Mucosa of descending colon (tissue), 3 donors: ENCODE measurements around the gene KCND3. TPM values are rescaled to one million over a fixed set of nuclear protein-coding genes. Genes with fewer than 3 reads are reported as not detected.

Experiments
- ATAC-seq: fragments of 200-7000 bp; cut with Tn5 transposase; one replicate; pipeline ENCODE4 v1.9.1; 2020; ENCODE audit warnings: mild to moderate bottlenecking, moderate library complexity
- DNase-seq, 3 donors: peaks; one replicate each; pipeline ENCODE4 v3.0.0-alpha.2; 2020
- H3K36me3 ChIP-seq: fragments of 200-600 bp; one replicate; pipeline ENCODE4 v1.8.0; 2021; ENCODE audit warnings: low read depth, mild to moderate bottlenecking
- H3K4me1 ChIP-seq: fragments of 200-600 bp; one replicate; pipeline ENCODE4 v1.8.0; 2021; ENCODE audit warnings: low read depth, mild to moderate bottlenecking
- H3K4me3 ChIP-seq: fragments of 200-600 bp; one replicate; pipeline ENCODE4 v1.8.0; 2021; ENCODE audit warnings: mild to moderate bottlenecking
- H3K9me3 ChIP-seq: fragments of 200-600 bp; one replicate; pipeline ENCODE4 v1.8.0; 2021; ENCODE audit warnings: mild to moderate bottlenecking
- intact Hi-C, 2 donors: fragments of 100-400 bp; cut with DNase I in 1 of 2; cut with micrococcal nuclease in 1 of 2; formaldehyde crosslinking; loops; one replicate each; pipeline versions ENCODE4 v1.11.0 to v1.11.1; 2022; cut with DNase I, micrococcal nuclease
- total RNA-seq, 3 donors: library from RNA; stranded (reverse); fragmentation: NEBNext Ultra II Directional in 2 of 3; extraction: Animal tissue kit (Norgen Biotek cat#: 25700) in 2 of 3; gene quantifications; one replicate each; pipeline versions ENCODE4 v1.2.1 to v1.2.4, GENCODE V29; 2021 to 2023
- TF ChIP-seq, protein P1 (sequence below): fragments of 200-600 bp; IDR thresholded peaks from one replicate; pipeline ENCODE4 v1.8.0; 2022; ENCODE audit warnings: antibody characterized with exemption, mild to moderate bottlenecking
- donor health status: DM: no; HTN: no; CAD: no; lungs with moderate emphysema.
- donor health status: DM: no; HTN: no; CAD: no.
- donor health status: DM: no; HTN: yes; CAD: no.

KCND3 gene
- total RNA-seq, 3 donors from 2014 or later = 1.2 to 10.3 (median 5.5) TPM

DNA sequence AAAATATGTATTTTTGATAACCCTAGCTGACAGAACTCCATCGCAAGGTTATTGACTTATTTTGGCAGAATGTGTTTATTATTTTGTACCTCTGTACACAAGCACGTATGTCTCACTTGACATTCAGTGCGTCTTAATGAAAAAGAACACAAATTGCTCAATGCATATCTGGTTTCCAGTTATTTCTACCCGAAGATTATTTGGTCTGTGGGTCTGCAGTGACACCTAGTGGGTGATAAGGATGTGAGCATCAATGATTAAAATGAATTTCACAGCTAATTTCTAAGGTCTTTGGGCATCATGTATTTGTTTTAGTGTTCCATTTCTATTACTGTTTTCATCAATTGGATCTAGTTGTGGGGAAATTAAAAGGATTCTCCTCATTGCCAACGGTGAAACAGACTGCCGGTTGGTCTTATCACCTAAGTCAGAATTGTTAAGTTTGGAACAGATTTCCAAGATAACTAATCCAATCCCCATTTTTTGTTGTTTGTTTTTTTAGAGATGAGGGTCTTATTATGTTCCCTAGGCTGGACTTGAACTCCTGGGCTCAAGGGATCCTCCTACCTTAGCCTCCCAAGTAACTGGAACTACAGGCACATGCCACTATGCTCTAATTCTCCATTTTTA lies 219.8 kb downstream of the KCND3 start:
- Histone ChIP-seq H3K36me3 (no peaks in the 10 kb centered on the region), H3K9me3 (no peaks in the 10 kb centered on the region), H3K4me1 (no peaks in the 10 kb centered on the region), H3K4me3 (no peak overlapping the region)
- TF ChIP-seq, protein P1, sequence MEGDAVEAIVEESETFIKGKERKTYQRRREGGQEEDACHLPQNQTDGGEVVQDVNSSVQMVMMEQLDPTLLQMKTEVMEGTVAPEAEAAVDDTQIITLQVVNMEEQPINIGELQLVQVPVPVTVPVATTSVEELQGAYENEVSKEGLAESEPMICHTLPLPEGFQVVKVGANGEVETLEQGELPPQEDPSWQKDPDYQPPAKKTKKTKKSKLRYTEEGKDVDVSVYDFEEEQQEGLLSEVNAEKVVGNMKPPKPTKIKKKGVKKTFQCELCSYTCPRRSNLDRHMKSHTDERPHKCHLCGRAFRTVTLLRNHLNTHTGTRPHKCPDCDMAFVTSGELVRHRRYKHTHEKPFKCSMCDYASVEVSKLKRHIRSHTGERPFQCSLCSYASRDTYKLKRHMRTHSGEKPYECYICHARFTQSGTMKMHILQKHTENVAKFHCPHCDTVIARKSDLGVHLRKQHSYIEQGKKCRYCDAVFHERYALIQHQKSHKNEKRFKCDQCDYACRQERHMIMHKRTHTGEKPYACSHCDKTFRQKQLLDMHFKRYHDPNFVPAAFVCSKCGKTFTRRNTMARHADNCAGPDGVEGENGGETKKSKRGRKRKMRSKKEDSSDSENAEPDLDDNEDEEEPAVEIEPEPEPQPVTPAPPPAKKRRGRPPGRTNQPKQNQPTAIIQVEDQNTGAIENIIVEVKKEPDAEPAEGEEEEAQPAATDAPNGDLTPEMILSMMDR = peak; percentile 39
- intact Hi-C loops = loop anchor here (10.0 kb wide), 2 partner anchors 55 to 285 kb away; no protein-coding TSS in a partner anchor
- peak; percentile 59 for ATAC-seq
- peak in 1 of 3 donors; percentile 56 for DNase-seq

DNA sequence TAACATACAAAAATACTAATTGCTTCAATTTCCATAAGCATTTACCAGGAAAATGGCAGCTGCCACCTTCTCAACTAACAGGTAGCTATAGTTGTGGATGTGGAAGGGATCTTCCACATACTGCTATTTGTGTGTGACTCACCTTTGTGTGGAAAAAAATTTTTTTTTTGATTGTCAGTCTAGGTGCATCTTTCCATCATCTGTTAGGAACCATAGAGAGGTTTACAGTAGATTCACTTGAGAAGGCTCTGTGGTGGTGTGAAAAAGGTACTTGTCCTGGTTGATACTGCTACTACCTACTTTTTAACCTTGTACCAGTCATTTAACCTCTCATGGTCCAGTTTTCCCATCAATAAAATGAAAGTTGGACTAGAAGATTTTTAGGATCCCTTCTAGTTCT lies 220.8 kb downstream of the KCND3 start:
- no peaks in the 10 kb centered on the region for H3K4me1 ChIP-seq
- H3K9me3 ChIP-seq = no peaks in the 10 kb centered on the region
- TF ChIP-seq, protein P1 = no peak
- intact Hi-C loops = loop anchor here (10.0 kb wide), 2 partner anchors 54 to 284 kb away; no protein-coding TSS in a partner anchor
- no peak overlapping the region for H3K4me3 ChIP-seq
- DNase-seq (no peak), ATAC-seq (no peak)
- H3K36me3 ChIP-seq = no peaks in the 10 kb centered on the region

DNA sequence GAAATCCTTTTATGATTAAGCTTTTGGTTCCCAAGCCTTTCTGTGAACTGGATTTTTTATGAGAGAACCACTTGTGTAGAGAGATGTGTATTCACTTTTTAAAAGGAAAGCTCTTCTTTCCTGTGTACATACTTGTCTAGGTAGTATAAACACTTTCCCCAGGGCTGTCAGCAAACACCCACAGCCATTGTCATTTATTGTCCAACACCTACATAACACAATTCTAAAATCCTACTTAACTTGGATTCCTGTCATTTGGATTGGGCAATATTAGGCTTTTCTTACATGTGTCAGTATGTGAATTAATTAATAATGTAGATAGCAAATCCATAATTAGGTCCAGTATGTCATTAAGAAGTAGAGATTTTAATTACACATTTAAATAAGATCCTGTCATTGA lies 221.4 kb downstream of the KCND3 start:
- Histone ChIP-seq H3K9me3 (no peaks in the 10 kb centered on the region), H3K4me3 (no peak overlapping the region), H3K36me3 (no peaks in the 10 kb centered on the region), H3K4me1 (no peaks in the 10 kb centered on the region)
- no peak for DNase-seq
- TF ChIP-seq, protein P1 = no peak
- intact Hi-C loops = loop anchor here (10.0 kb wide), 2 partner anchors 53 to 283 kb away; no protein-coding TSS in a partner anchor
- ATAC-seq = no peak

DNA sequence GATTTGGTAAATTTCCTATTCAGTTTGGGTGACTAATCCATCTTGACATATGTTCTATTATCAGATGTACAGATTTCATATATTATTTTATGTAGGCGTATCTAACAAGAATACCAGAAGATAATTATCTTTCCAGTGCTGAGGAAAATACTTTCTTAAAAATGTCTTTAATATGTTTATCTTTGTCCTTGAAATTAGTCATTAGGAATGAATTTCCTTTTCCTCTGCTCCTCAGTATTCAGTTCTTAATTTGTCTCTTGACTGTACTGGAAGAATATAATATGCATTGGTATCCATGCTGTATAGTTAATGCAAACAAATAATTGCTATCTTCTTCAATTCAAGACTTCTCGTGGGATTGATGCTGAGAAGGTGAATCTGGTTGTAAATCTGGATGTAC lies 227.1 kb downstream of the KCND3 start:
- ATAC-seq = no peak
- peaks cover 4% of the 10 kb centered on the region for H3K36me3 ChIP-seq
- intact Hi-C loops = loop anchor here (10.0 kb wide), 2 partner anchors 48 to 278 kb away; no protein-coding TSS in a partner anchor

DNA sequence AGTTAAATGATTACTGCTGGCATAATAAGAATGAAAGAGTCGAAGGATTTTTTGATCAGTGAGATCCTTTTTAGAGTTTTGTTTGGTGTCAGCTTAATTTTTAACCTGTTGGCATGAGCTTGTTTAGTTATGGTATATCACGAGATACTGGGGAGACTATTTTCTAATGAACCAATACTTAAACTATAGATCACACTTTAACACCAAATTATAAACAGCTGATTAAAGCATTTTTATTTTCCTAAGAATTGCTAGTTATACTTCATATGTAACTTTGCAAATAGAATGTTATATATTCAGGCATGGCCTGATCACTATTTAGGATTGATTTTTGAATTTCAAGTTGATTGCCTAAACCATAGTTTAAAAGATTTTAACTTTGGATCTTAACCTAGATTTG lies 227.8 kb downstream of the KCND3 start:
- Histone ChIP-seq H3K4me3 (no peak overlapping the region), H3K36me3 (peaks cover 4% of the 10 kb centered on the region), H3K9me3 (no peaks in the 10 kb centered on the region), H3K4me1 (peaks cover 15% of the 10 kb centered on the region)
- ATAC-seq = no peak
- TF ChIP-seq, protein P1 = no peak
- DNase-seq = no peak
- intact Hi-C loops = loop anchor here (10.0 kb wide), 2 partner anchors 47 to 277 kb away; no protein-coding TSS in a partner anchor

More for the DNA sequence above, 227.1 kb downstream of the KCND3 start:
- Histone ChIP-seq H3K9me3 (no peaks in the 10 kb centered on the region), H3K4me3 (no peak overlapping the region), H3K4me1 (peaks cover 9% of the 10 kb centered on the region)
- TF ChIP-seq, protein P1 = no peak
- no peak for DNase-seq
